K562 (cell line): ENCODE measurements around the gene SELPLG. TPM values are rescaled to one million over a fixed set of nuclear protein-coding genes. Genes with fewer than 3 reads are reported as not detected.
A peak's percentile ranks its signal among the peaks of the same experiment; 100 is the strongest.

Source experiments
- C11orf30 ChIP-seq: fragments of 450-650 bp; IDR thresholded peaks from 2 replicates; pipeline ENCODE4 v1.6.1; 2016; ENCODE audit warnings: low read depth, mild to moderate bottlenecking
- CBX8 ChIP-seq: fragments of 200-600 bp; sonication (generic); IDR thresholded peaks from 2 replicates; pipeline ENCODE4 v1.6.1; 2012; ENCODE audit warnings: borderline replicate concordance, mixed run types, low read depth, mild to moderate bottlenecking, moderate library complexity, mixed read lengths, low read length, control low read depth, inconsistent platforms; ENCODE audit not compliant: poor library complexity, severe bottlenecking; ENCODE audit errors: extremely low read depth
- CHAMP1 ChIP-seq: fragments of 450-650 bp; IDR thresholded peaks from 2 replicates; pipeline ENCODE4 v1.6.1; 2016; ENCODE audit warnings: mild to moderate bottlenecking
- HDAC3 ChIP-seq: fragments of 450-650 bp; IDR thresholded peaks from 2 replicates; pipeline ENCODE4 v1.6.1; 2018; ENCODE audit warnings: borderline replicate concordance, mild to moderate bottlenecking, moderate library complexity; ENCODE audit not compliant: partially characterized antibody
- JUND ChIP-seq, 2 experiments: IDR thresholded peaks; 2 replicates in 1 of 2; 3 replicates in 1 of 2; pipeline ENCODE4 v1.6.1; 2011; ENCODE audit warnings: borderline replicate concordance in 2 of 2, low read depth in 2 of 2, low read length in 2 of 2, improper control_type of control experiment in 1 of 2, missing biosample characterization in 1 of 2, missing genetic modification characterization in 1 of 2, missing genetic modification reagents in 1 of 2
- KDM4B ChIP-seq, 2 experiments: fragments of 450-650 bp in 1 of 2; sonication (generic) in 1 of 2; IDR thresholded peaks; 2 replicates each; pipeline ENCODE4 v1.6.1; 2016 to 2017; ENCODE audit warnings: borderline replicate concordance in 2 of 2, antibody characterized with exemption in 1 of 2, low read depth in 1 of 2, mild to moderate bottlenecking in 1 of 2
- KHSRP ChIP-seq: fragments of 450-650 bp; IDR thresholded peaks from 2 replicates; pipeline ENCODE4 v1.6.1; 2017
- KLF10 ChIP-seq: fragments of 250-450 bp; sonication (Bioruptor Pico); IDR thresholded peaks from 2 replicates; pipeline ENCODE4 v1.6.1; 2021; ENCODE audit warnings: matching md5 sums
- MAFF ChIP-seq: IDR thresholded peaks from 2 replicates; pipeline ENCODE4 v1.6.1; 2012; ENCODE audit warnings: low read length, improper control_type of control experiment
- MAFG ChIP-seq: fragments of 450-650 bp; conservative IDR thresholded peaks from 2 replicates; pipeline ENCODE4 v1.6.1; 2016; ENCODE audit warnings: missing genetic modification characterization, missing compliant biosample characterization
- MAFK ChIP-seq: IDR thresholded peaks from 2 replicates; pipeline ENCODE4 v1.6.1; 2011; ENCODE audit warnings: low read length, improper control_type of control experiment
- POLR2AphosphoS2 ChIP-seq: IDR thresholded peaks from 2 replicates; pipeline ENCODE4 v1.6.1; 2012; ENCODE audit warnings: low read length, improper control_type of control experiment
- RBM14 ChIP-seq: fragments of 200-400 bp; formaldehyde crosslinking; IDR thresholded peaks from 2 replicates; pipeline ENCODE4 v1.6.1; 2018; ENCODE audit warnings: low read depth, mild to moderate bottlenecking, low read length, moderate library complexity, borderline replicate concordance; ENCODE audit not compliant: insufficient read depth
- RFX7 ChIP-seq: fragments of 250-450 bp; sonication (Bioruptor Pico); IDR thresholded peaks from 2 replicates; pipeline ENCODE4 v1.5.1; 2021; ENCODE audit warnings: mild to moderate bottlenecking
- THAP12 ChIP-seq: fragments of 250-450 bp; sonication (Bioruptor Pico); IDR thresholded peaks from 2 replicates; pipeline ENCODE4 v1.9.0; 2021; ENCODE audit warnings: mild to moderate bottlenecking, inconsistent platforms
- TRIM24 ChIP-seq, 2 experiments: fragments of 450-650 bp; IDR thresholded peaks; 2 replicates each; pipeline ENCODE4 v1.6.1; 2016
- TRIM25 ChIP-seq: fragments of 450-650 bp; IDR thresholded peaks from 2 replicates; pipeline ENCODE4 v1.7.0; 2016; ENCODE audit warnings: borderline replicate concordance
- TRIM28 ChIP-seq: fragments of 450-650 bp; IDR thresholded peaks from 2 replicates; pipeline ENCODE4 v1.6.1; 2017
- TSHZ1 ChIP-seq: fragments of 250-450 bp; sonication (Bioruptor Pico); IDR thresholded peaks from 2 replicates; pipeline ENCODE4 v1.4.0; 2020; ENCODE audit warnings: mild to moderate bottlenecking, moderate library complexity
- polyA plus RNA-seq, 8 experiments: library from polyadenylated mRNA; depleted of rRNA in 4 of 8; stranded (reverse) in 5 of 8; unstranded in 3 of 8; fragments of >200 nt; fragmentation: Nextera tagmentation in 2 of 8; fragmentation: Illumina TruSeq in 1 of 8; extraction: Ambion mirVana in 2 of 8; extraction: Trizol in 1 of 8; gene quantifications; 2 replicates each; pipeline versions ENCODE4 v1.2.1 to v1.2.3, GENCODE V29; 2011 to 2014; ENCODE audit warnings: inconsistent platforms in 1 of 8, missing spikeins in 1 of 8
- total RNA-seq, 7 experiments: library from RNA; depleted of rRNA in 6 of 7; stranded (reverse); fragments of >200 nt in 6 of 7; fragmentation: Illumina TruSeq in 2 of 7; extraction: Trizol in 2 of 7; gene quantifications; 2 replicates each; pipeline versions ENCODE4 v1.2.1 to v1.2.3, GENCODE V29; 2011 to 2021; ENCODE audit warnings: low replicate concordance in 1 of 7

The SELPLG gene
- total and polyA plus RNA-seq, 9 of the 15 experiments (the other 6 are each of a cell fraction or from before 2014, with no cell fraction given), result 0.22 to 10.2 (median 1.7) TPM

- TF ChIP-seq MAFK, result peak; percentile 93
- TF ChIP-seq MAFF, result peak; percentile 90
- no peak for TF ChIP-seq RBM14
- TF ChIP-seq TRIM28, result no peak
- no peak for TF ChIP-seq JUND (IDR thresholded peaks at IDR 0.05; ENCODE audit: borderline replicate concordance, low read depth, low read length)
- no peak for TF ChIP-seq JUND (tag; IDR thresholded peaks at IDR 0.05; ENCODE audit: borderline replicate concordance, low read depth, low read length)
- TF ChIP-seq POLR2AphosphoS2, result no peak
- no peak for TF ChIP-seq TRIM25
- peak; percentile 87 for TF ChIP-seq C11orf30
- TF ChIP-seq HDAC3, result no peak
- no peak for TF ChIP-seq KHSRP
- no peak for TF ChIP-seq TRIM24 (IDR thresholded peaks at IDR 0.05)
- no peak for TF ChIP-seq RFX7
- peak; percentile 90 for TF ChIP-seq MAFG (tag)
- no peak for TF ChIP-seq CHAMP1
- no peak for TF ChIP-seq KLF10 (CRISPR knock-in tag)
- TF ChIP-seq TSHZ1 (CRISPR knock-in tag), result no peak
- TF ChIP-seq KDM4B (IDR thresholded peaks at IDR 0.05; ENCODE audit: borderline replicate concordance in 2 of 2, low read depth in 1 of 2), result no peak
- no peak for TF ChIP-seq CBX8
- TF ChIP-seq THAP12 (CRISPR knock-in tag), result no peak
These were observed 60.4 kb downstream of the SELPLG start (continued) for GRCh38 chr12:108573317-108573716.
